GM18517 (cell line): ENCODE data around the gene MTIF3.

ENCODE experiments used
- ATAC-seq: cut with Tn5 transposase; IDR thresholded peaks from one replicate; pipeline ENCODE4 v1.9.1; 2021; ENCODE audit warnings: mild to moderate bottlenecking, moderate library complexity; ENCODE audit not compliant: unreplicated experiment

Gene MTIF3

GRCh38 chr13:27461940-27462584, 11.7 kb upstream of the MTIF3 start:
- ATAC-seq: no peak

GRCh38 chr13:27455331-27455855, 5.0 kb upstream of the MTIF3 start:
- no peak for ATAC-seq

- no peak for ATAC-seq
Measured at GRCh38 chr13:27450921-27451471, 632 bp upstream of the MTIF3 start.

GRCh38 chr13:27449081-27449603, 1.2 kb downstream of the MTIF3 start:
- no peak for ATAC-seq

GRCh38 chr13:27448308-27448707, 2.1 kb downstream of the MTIF3 start:
- no peak for ATAC-seq

- ATAC-seq: no peak
Measured at GRCh38 chr13:27446986-27447583, 3.3 kb downstream of the MTIF3 start.

- ATAC-seq: no peak
Measured at GRCh38 chr13:27442797-27443196, 7.6 kb downstream of the MTIF3 start.

- no peak for ATAC-seq
Measured at GRCh38 chr13:27442071-27442647, 8.2 kb downstream of the MTIF3 start.

- no peak for ATAC-seq
Measured at GRCh38 chr13:27440408-27440807, 10.0 kb downstream of the MTIF3 start.

- no peak for ATAC-seq
Measured at GRCh38 chr13:27437126-27437525, 13.2 kb downstream of the MTIF3 start.

- no peak for ATAC-seq
Measured at GRCh38 chr13:27432611-27433210, 17.7 kb downstream of the MTIF3 start.

- no peak for ATAC-seq
Measured at GRCh38 chr13:27432180-27432579, 18.2 kb downstream of the MTIF3 start.

GRCh38 chr13:27428160-27428559, 22.2 kb downstream of the MTIF3 start:
- no peak for ATAC-seq

- no peak for ATAC-seq
Measured at GRCh38 chr13:27427641-27428040, 22.7 kb downstream of the MTIF3 start.

GRCh38 chr13:27425918-27426630, 24.3 kb downstream of the MTIF3 start:
- ATAC-seq: peak; percentile 87

- peak; percentile 9 for ATAC-seq
Measured at GRCh38 chr13:27425158-27425917, 25.0 kb downstream of the MTIF3 start.

GRCh38 chr13:27424246-27425157, 25.9 kb downstream of the MTIF3 start, which contains the start of gene GTF3A:
GTF3A (plus strand) TSS chr13:27424619.
- peak; percentile 57 for ATAC-seq

- no peak for ATAC-seq
Measured at GRCh38 chr13:27423333-27423732, 27.0 kb downstream of the MTIF3 start.
